HUDEP-2 (cell line): Measurements from ENCODE around the gene UTP4.

Source experiments
- DNase-seq, 76 experiments: peaks; one replicate each; lab custom pipeline; 2025; ENCODE audit not compliant: unreplicated experiment in 76 of 76; lab: John Stamatoyannopoulos, UW

The UTP4 gene

DNA sequence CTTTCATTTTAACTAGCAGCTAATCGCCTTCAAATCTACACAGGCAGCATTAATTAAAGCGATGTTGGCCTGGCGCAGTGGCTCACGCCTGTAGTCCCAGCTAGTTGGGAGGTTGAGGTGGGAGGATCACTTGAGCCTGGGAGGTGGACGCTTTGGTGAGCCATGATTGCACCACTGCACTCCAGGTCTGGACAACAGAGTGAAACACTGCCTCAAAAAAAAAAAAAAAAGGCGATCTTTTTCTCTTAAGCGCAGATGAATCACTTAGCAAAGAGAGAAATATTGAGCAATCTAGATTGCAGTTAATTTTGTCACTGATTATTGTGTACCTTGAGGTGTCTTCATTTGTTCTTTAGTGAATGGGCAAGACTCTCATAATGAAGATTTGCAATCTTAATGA, 66.9 kb downstream of the UTP4 start:
- DNase-seq = no peak

DNA sequence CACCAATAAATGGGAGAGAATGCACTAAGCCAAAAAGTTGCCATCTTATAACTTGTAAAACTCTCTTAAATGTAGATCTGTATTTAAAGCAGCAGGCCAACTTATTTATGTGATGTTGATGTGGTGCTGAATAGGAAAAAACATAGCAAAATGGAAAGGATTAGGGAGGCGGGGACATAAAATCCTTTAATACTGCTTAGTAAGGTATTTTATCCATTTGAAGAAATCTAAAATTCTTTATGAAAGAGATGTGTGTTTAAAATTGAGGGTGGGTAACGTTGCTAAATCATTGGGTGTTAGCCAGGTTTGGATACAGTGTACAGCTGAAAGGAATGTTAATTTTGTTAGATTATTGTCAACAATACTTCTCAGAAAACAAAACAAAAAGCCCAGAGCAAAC, 68.8 kb downstream of the UTP4 start:
- DNase-seq = no peak

DNA sequence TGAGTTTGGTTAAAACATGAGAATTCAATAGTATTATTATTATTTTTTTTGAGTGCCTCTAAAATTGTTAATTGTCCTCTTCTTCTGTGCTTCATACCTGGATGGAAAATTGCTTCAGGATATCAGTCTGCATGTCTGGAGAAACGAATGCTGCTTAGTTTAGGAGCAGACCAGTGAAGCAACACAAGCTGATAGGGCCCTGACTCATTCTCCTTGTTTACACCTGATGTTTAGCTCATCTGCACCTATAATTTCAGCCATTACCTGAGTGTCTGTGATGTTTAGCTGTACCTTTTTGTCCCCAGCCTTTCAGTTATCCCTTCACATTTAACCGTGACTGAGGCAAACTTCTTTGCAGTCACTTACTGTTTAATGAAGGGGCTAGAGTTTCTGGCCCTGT, 69.3 kb downstream of the UTP4 start:
- DNase-seq = no peak

DNA sequence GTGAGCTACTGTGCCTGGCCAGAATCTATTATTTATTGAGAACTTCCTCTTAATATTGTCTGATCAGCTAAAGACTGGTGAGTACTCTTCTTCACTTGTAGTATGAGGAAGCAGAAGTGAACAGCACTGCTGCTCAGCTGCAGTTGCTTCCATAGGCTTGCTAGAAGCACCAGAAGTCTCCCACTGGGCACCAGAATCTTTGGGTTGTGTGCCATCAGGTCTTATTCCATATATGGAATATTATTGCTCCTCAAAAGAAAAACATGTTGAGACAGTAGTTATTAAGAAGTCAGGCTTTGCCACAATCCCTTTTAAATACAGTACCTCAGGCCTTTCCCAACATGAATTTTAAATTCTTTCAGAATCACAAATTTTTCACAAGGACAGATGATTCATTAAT, 71.7 kb downstream of the UTP4 start:
- no peak for DNase-seq

DNA sequence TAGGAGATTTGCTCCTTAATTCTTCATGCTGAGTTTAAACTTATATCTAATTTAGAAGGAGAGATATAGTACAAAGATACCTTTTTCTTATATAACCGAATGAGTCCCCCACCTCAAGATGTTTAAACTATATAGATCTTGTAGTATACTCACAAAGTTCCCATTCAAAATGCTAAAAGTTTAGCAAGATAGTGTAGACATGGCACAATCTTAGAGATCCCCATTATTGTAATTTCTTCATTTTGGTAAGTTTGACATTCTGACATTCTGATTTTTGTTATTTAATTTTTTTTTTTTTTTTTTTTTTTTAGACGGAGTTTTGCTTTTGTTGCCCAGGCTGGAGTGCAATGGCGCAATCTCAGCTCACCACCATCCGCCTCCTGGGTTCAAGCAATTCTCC, 77.3 kb downstream of the UTP4 start:
- DNase-seq = no peak

DNA sequence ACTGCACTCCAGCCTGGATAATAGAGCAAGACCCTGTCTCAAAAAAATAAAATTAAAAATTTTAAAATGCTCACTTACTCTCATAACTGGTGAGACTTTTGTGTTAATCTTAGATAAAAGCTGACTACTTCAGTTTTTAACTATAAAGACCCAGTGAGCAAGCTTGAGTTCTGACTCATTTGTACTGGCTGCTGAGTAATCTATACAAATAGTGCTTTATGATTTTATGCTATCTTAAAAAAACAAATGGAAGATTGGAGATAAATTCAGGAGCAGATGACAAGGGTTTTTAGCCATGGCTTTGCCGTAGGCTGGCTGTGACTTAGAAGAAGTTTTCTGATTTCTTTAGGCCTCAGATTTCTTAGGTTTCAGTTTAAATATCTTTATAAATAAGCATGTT, 85.0 kb downstream of the UTP4 start:
- DNase-seq = peak in 9 of 76 experiments; percentile 1 to 31 (median 8)
